Mucosa of rectum (tissue), 2 donors: ENCODE data around the gene TSTD2.

Experiments used
- H3K27ac ChIP-seq, 2 donors: one replicate each; pipeline ENCODE4 v1.7.0; 2013; ENCODE audit warnings: inconsistent platforms in 2 of 2, low read depth in 2 of 2, low read length in 2 of 2
- H3K27me3 ChIP-seq, 2 donors: one replicate each; pipeline ENCODE4 v1.7.0; 2013; ENCODE audit warnings: low read length in 2 of 2; ENCODE audit not compliant: control insufficient read depth in 2 of 2, insufficient read depth in 2 of 2
- H3K36me3 ChIP-seq, 2 donors: one replicate each; pipeline ENCODE4 v1.7.0; 2013; ENCODE audit warnings: low read length in 2 of 2; ENCODE audit not compliant: control insufficient read depth in 2 of 2, insufficient read depth in 2 of 2
- H3K4me1 ChIP-seq, 2 donors: one replicate each; pipeline ENCODE4 v1.7.0; 2013; ENCODE audit warnings: low read length in 2 of 2, mild to moderate bottlenecking in 1 of 2; ENCODE audit not compliant: control insufficient read depth in 2 of 2, insufficient read depth in 2 of 2
- H3K4me3 ChIP-seq, 2 donors: one replicate each; pipeline ENCODE4 v1.7.0; 2013; ENCODE audit warnings: low read length in 2 of 2
- H3K9ac ChIP-seq, 2 donors: one replicate each; pipeline ENCODE4 v1.7.0; 2013; ENCODE audit warnings: low read length in 2 of 2, low read depth in 1 of 2, mild to moderate bottlenecking in 1 of 2
- H3K9me3 ChIP-seq, 2 donors: one replicate each; pipeline ENCODE4 v1.7.0; 2013; ENCODE audit warnings: low read length in 2 of 2; ENCODE audit not compliant: control insufficient read depth in 2 of 2
- donor health status: healthy.
- donor health status: Normal muscosa, but diverticular disease.

The TSTD2 gene

DNA sequence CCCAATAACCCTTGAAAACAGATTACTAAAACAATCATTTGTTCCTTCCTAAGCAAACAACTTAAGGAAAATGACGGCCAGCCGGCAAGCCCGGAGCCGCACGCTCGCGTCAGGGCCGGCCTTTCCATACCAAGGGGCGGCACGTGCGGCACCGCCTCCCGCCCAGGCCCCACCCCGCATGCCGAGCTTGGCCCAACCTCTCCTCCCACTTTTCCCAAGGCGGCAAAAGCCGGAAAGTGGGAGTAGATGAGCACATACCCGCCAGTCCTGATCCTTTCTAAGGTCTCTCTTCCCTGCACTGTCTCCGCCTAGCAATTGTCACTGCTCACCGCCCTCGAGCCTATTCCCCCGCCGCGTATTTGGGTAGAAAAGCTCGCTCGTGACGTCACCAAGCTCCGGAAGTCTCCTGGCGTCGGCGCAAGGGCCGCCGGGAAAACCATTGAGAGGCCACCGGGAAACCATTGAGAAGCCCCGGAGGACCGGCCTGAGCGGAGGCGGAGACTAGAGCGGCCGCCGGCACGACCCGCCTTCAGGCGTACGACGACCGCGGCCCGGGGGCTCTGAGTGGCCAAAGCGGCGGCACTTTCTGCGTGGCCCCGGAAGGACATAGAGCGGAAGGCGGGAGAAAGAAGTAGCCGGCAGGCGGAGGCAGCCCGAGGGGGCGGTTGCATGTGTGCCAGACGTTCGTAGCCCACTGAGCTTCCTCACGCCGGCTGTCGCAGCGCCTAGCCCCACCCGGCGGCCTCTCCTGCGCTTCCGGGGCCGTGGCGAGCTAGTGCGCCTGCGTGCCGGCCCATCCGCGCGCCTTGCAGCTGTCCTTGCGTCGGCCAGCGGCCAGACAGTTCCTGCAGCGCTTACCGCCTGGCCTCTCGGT lies at the start of gene TSTD2, which contains the start of gene NCBP1:
Gene TSTD2 (minus strand): TSS at position 384 of the 874 bp plus-strand sequence. CDS start 5,806 bp downstream, outside the sequence.
Gene NCBP1 (plus strand): TSS at position 837 of the 874 bp plus-strand sequence. CDS start 61 bp downstream, outside the sequence.
- peaks cover 22 to 23% of the 10 kb centered on the region in 2 donors for H3K4me1 ChIP-seq
- no peaks in the 10 kb centered on the region for H3K9me3 ChIP-seq
- H3K4me3 ChIP-seq, result peak within 1 kb of the TSS; percentile 93 to 98
- H3K36me3 ChIP-seq, result no peaks in the 10 kb centered on the region
- peak within 1 kb of the TSS; percentile 99 to 100 for H3K27ac ChIP-seq
- no peaks in the 10 kb centered on the region for H3K27me3 ChIP-seq
- peak within 1 kb of the TSS; percentile 93 to 99 for H3K9ac ChIP-seq

DNA sequence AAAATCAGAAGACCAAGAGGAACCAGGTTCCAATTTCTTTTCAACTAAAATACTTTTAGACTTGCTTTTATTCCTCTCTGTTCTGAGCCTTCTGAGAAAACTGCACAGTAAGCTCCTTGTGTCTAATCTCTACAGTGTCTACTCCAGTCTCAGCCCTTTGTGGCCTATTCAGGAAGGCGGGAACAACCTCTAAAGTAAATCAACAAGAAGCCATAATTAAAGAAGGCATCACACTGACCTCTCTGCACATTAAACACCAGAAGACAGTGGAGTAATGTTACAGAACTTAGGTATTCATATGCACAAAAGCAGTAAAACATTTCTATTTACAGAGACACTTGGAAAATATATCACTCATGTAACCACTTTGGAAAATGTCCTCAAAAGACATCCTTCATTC lies 49.1 kb upstream of the TSTD2 start:
- H3K9me3 ChIP-seq, result no peaks in the 10 kb centered on the region
- H3K4me3 ChIP-seq, result no peak overlapping the region
- peaks cover 46 to 57% of the 10 kb centered on the region in 2 donors for H3K36me3 ChIP-seq
- H3K9ac ChIP-seq, result no peak overlapping the region
- no peaks in the 10 kb centered on the region for H3K27me3 ChIP-seq
- no peak overlapping the region for H3K27ac ChIP-seq
- H3K4me1 ChIP-seq, result no peaks in the 10 kb centered on the region

DNA sequence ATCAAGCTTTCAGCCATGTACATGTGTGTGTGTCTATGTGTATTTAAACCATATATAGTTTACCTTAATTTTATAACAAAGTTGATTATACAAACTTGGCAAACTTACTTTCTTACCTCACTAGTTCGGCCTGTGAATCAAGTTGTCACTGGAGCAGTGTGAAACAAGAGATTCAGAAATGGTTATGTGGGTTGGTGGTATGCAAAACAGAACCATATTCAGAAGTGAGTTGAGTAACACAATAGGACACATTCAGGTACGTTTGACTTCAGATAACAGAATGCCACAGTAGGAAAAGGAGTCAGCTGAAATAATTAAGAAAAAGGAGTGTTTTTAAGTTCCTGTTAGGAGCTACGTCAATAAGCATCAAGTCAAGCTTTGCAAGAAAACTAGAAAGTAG lies 42.5 kb upstream of the TSTD2 start:
- no peaks in the 10 kb centered on the region for H3K9me3 ChIP-seq
- peaks cover 65 to 67% of the 10 kb centered on the region in 2 donors for H3K36me3 ChIP-seq

DNA sequence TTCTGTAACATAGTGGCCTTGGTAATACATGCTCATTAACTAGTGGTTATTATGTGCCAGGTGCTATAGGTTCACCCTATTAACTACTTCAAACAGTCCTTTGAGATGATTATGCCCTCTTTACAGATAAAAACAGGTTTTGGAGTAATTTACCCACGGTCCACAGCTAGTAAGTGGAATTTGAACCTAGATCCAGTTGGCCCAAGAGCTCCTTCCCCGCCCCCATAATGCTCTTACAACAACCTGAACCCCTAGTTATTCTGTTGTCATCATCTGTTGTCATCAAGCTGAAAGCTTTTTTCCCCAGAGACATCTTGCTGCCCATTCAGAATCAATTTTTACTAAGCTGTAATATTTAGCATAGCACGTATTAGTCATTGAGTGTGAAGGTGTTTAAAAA lies 40.8 kb upstream of the TSTD2 start:
- Histone ChIP-seq H3K36me3 (peaks cover 71 to 79% of the 10 kb centered on the region in 2 donors), H3K27ac (no peak overlapping the region), H3K27me3 (no peaks in the 10 kb centered on the region), H3K9ac (no peak overlapping the region), H3K9me3 (no peaks in the 10 kb centered on the region), H3K4me3 (no peak overlapping the region), H3K4me1 (peaks cover 0 to 3% of the 10 kb centered on the region in 2 donors)

More for the DNA sequence above, 42.5 kb upstream of the TSTD2 start:
- no peaks in the 10 kb centered on the region for H3K27me3 ChIP-seq
- H3K4me1 ChIP-seq, result peaks cover 0 to 3% of the 10 kb centered on the region in 2 donors
- H3K27ac ChIP-seq, result no peak overlapping the region
- no peak overlapping the region for H3K4me3 ChIP-seq
- no peak overlapping the region for H3K9ac ChIP-seq

DNA sequence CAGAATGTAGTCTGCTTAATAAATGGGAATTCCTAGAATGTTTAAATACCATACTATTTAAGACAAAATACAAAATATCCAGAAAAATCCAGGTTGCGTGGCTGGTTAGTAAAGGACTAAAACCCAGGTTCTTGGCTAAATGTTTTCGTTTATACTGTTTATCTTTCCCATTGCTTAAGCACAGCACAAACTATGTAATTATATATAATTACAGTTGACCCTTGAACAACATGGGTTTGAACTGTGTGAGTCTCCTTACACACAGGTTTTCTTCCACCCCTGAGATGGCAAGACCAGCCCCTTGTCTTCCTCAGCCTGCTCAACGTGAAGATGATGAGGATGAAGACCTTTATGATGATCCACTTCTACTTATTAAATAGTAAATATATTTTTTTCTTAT lies 39.2 kb upstream of the TSTD2 start:
- no peak overlapping the region for H3K4me3 ChIP-seq
- no peak overlapping the region for H3K27ac ChIP-seq
- H3K9ac ChIP-seq, result no peak overlapping the region
- H3K4me1 ChIP-seq, result peaks cover 0 to 3% of the 10 kb centered on the region in 2 donors
- H3K36me3 ChIP-seq, result peaks cover 82 to 85% of the 10 kb centered on the region in 2 donors
- no peaks in the 10 kb centered on the region for H3K27me3 ChIP-seq
- H3K9me3 ChIP-seq, result no peaks in the 10 kb centered on the region

DNA sequence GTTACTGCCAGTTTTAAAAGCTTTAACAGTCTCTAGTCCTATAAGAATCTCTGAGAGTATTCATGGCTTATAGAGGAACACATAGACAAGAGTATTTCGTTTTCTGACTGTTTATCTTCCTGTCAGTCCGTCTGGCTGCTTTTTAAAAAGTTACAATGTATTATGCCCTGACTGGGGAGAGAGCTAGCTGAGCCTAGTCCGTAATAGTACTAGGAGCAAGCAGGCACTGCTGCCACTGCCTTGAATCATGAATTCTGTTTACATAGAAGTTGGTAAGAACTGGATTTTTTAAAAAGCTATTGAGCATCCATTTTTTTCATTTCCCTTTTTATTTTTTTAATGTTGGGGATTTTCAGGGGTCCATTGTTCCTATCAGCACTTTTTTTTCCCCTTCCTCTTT lies 37.4 kb upstream of the TSTD2 start:
- peaks cover 0 to 3% of the 10 kb centered on the region in 2 donors for H3K4me1 ChIP-seq
- no peaks in the 10 kb centered on the region for H3K9me3 ChIP-seq
- H3K27ac ChIP-seq, result no peak overlapping the region
- peaks cover 87 to 91% of the 10 kb centered on the region in 2 donors for H3K36me3 ChIP-seq
- H3K9ac ChIP-seq, result no peak overlapping the region
- H3K27me3 ChIP-seq, result no peaks in the 10 kb centered on the region
- no peak overlapping the region for H3K4me3 ChIP-seq

DNA sequence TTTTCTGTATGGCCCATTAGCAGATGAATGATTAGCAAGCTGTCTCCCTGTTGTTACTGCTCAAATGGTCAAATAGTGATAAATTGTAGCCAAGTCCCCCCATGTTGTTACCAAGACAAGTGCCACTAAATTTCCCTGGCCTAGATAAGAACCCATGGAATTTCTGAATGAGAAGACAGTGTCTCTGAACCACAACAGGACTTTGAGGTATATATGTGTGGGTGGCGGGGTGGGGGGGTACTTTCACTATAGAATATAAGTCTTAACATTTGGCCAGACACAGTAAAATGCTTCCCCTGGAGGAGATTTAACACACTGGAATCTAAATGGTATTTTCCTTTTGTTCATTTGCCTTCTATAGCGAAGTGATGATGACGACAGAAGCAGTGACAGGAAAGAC lies 35.3 kb upstream of the TSTD2 start:
- no peaks in the 10 kb centered on the region for H3K9me3 ChIP-seq
- no peak overlapping the region for H3K4me3 ChIP-seq
- peaks cover 85 to 91% of the 10 kb centered on the region in 2 donors for H3K36me3 ChIP-seq
- H3K27ac ChIP-seq, result no peak overlapping the region
- H3K9ac ChIP-seq, result no peak overlapping the region
- peaks cover 0 to 3% of the 10 kb centered on the region in 2 donors for H3K4me1 ChIP-seq
- H3K27me3 ChIP-seq, result no peaks in the 10 kb centered on the region

DNA sequence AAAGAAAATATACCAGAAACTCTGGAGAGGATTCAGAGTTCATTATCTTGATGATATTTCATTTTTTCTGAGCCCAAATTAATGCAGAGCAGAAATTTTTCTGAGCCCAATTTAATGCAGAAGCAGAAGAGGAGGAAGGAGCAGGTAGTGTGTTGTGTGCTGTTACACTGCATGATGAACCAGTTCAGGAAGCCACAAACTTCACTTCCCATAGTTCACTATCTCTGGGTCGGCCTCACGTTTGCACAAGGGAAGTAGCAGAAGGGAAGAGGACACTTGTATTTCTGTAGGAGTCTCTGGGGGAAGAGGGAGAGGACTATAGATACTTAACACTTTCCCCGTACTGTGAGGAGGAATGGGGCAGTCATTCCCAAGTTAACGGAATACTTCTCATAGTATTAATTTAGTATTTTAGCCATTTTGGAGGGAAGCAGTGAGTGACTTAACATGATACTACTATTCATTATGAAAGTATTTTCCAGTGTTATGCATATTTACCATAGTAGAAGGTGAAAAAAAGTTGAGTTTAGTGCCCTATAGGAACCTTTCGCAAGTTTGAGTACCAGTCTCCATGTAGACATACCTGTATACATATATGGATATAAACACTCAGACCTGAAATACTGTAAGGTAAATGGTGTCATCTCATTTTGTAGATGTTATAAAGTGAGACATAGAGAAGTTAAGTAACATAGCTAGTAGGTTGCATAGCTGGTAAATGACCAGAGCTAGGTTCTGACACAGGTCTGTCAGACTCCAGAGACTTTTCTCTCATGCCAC lies 33.9 kb upstream of the TSTD2 start:
- H3K4me3 ChIP-seq, result no peak overlapping the region
- no peak overlapping the region for H3K27ac ChIP-seq
- no peaks in the 10 kb centered on the region for H3K27me3 ChIP-seq
- peaks cover 0 to 3% of the 10 kb centered on the region in 2 donors for H3K4me1 ChIP-seq
- H3K36me3 ChIP-seq, result peaks cover 89 to 90% of the 10 kb centered on the region in 2 donors
- H3K9ac ChIP-seq, result no peak overlapping the region
- H3K9me3 ChIP-seq, result no peaks in the 10 kb centered on the region

DNA sequence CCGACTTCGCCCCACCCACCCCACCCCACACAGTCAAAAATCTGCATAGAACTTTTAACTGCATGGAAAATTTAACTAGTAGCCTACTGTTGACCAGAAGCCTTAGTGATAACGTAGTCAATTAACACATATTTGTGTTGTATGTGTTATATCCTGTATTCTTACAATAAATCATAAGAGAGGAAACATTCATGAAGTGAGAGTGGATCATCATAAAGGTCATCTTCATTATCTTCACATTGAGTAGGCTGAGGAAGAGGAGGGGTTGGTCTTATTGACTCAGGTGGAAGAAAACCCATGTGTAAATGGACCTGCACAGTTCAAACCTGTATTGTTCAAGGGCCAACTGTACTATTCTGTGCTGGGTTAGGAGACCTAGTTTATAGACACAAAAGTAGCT lies 32.6 kb upstream of the TSTD2 start:
- H3K27me3 ChIP-seq, result no peaks in the 10 kb centered on the region
- H3K4me1 ChIP-seq, result no peaks in the 10 kb centered on the region
- H3K36me3 ChIP-seq, result peaks cover 86% of the 10 kb centered on the region in 2 donors
- H3K9me3 ChIP-seq, result no peaks in the 10 kb centered on the region
- H3K27ac ChIP-seq, result no peak overlapping the region
- H3K9ac ChIP-seq, result no peak overlapping the region
- no peak overlapping the region for H3K4me3 ChIP-seq

DNA sequence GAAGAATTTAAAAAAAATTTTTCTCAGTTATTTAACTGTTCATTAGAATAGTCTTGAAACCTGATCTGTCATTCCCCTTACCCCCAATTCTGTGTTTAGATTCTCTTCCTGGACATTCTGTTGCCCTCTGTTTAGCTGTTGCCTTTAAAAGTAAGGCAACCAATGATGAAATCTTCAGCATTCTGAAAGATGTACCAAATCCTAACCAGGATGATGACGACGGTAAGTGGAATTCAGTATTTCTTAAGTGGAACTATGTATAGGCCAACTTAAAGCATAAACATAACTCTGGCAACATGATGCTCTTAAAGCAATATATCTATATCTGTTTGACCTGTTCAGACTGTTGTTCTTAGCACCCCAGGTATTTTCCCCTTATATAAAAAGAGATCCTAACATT lies 27.7 kb upstream of the TSTD2 start:
- no peak overlapping the region for H3K4me3 ChIP-seq
- H3K9ac ChIP-seq, result no peak overlapping the region
- no peaks in the 10 kb centered on the region for H3K4me1 ChIP-seq
- no peaks in the 10 kb centered on the region for H3K27me3 ChIP-seq
- H3K9me3 ChIP-seq, result no peaks in the 10 kb centered on the region
- peaks cover 81 to 82% of the 10 kb centered on the region in 2 donors for H3K36me3 ChIP-seq
- H3K27ac ChIP-seq, result no peak overlapping the region
